Daoy (cell line): ENCODE data around the gene ERBB2. TPM values are rescaled to one million over a fixed set of nuclear protein-coding genes. Genes with fewer than 3 reads are reported as not detected.

Source experiments
- DNase-seq: peaks from one replicate; pipeline ENCODE4 v3.0.0-alpha.2; 2015; ENCODE audit warnings: low read depth
- total RNA-seq: library from RNA; depleted of rRNA; stranded (reverse); fragments of >200 nt; shearing (Covaris generic); gene quantifications from 2 replicates; pipeline ENCODE4 v1.2.3, GENCODE V29; 2014

ERBB2 gene
- total RNA-seq, 1 experiment from 2014 or later: 6.8 TPM

GRCh38 chr17:39665642-39666224 is 34.1 kb upstream of the ERBB2 start:
- DNase-seq: no peak

DNA sequence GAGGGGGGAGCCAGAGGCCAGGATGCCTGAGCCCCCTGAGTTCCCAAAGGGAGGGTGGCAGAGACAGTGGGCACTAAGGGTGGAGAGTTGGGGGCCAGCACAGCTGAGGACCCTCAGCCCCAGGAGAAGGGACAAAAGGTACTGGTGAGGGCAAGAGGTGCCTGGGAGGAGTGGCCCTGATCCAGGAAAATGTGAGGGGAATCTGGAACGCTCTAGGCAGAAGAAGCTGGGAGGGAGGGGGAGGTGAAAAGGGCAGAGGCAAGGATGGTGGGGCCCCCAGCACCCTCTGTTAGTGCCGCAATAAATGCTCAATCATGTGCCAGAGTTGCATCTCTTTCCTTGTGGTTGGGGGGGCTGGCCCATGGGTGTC is 33.6 kb upstream of the ERBB2 start:
- DNase-seq: no peak

- no peak for DNase-seq
Observed at GRCh38 chr17:39666601-39667261, 33.1 kb upstream of the ERBB2 start.

DNA sequence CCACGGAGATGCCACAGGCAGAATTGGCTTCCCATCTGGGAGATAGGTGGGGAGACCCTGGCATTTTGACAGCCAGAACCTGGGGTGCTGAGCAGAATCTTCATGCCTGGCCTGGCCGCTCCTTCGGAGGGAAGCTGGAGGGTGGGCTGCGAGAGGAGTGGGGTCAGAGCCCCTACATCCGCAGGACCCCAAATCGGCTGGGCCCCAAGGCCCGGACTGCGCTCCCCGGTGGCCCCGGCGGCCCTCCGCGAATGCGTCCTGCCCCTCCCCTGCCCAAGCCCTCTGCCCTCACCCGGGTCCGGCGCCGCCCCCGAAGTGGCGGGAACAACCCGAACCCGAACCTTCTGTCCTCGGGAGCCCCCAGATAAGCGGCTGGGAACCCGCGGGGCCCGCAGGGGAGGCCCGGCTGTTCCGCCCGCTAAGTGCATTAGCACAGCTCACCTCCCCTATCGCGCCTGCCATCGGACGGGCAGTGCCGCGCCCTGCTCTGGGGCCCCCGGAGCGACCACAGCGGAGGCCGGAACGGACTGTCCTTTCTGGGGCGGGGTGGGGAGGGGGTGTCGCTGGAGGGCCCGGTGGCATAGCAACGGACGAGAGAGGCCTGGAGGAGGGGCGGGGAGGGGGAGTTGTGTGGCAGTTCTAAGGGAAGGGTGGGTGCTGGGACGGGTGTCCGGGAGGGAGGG is 32.5 kb upstream of the ERBB2 start:
- no peak for DNase-seq

- peak; percentile 67 for DNase-seq
Observed at GRCh38 chr17:39667945-39668924, 31.6 kb upstream of the ERBB2 start, which contains the start of gene PNMT. Gene PNMT (plus strand): TSS chr17:39668453. CDS start chr17:39668476, 23 bp downstream.

GRCh38 chr17:39669897-39670735 is 29.7 kb upstream of the ERBB2 start:
- DNase-seq: no peak

DNA sequence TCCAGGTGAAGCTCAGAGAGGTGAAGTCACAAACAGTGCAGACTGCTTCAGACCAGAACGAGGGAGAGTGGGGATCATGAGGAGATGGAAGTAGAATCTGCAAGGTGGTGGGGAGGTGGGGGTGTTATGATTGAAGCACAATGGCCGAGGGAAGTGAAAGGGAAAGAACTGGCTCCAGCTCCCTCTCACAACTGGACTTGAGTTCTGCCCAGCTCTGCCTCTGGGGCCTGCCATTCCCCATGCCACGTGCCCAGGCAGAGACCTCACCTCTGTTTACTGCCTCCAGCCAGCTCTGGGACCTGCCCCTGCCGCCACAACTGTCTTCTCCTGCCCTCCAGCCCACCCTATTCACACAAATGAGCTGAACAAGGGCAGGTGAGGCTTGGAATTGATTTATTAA is 29.1 kb upstream of the ERBB2 start:
- no peak for DNase-seq

DNA sequence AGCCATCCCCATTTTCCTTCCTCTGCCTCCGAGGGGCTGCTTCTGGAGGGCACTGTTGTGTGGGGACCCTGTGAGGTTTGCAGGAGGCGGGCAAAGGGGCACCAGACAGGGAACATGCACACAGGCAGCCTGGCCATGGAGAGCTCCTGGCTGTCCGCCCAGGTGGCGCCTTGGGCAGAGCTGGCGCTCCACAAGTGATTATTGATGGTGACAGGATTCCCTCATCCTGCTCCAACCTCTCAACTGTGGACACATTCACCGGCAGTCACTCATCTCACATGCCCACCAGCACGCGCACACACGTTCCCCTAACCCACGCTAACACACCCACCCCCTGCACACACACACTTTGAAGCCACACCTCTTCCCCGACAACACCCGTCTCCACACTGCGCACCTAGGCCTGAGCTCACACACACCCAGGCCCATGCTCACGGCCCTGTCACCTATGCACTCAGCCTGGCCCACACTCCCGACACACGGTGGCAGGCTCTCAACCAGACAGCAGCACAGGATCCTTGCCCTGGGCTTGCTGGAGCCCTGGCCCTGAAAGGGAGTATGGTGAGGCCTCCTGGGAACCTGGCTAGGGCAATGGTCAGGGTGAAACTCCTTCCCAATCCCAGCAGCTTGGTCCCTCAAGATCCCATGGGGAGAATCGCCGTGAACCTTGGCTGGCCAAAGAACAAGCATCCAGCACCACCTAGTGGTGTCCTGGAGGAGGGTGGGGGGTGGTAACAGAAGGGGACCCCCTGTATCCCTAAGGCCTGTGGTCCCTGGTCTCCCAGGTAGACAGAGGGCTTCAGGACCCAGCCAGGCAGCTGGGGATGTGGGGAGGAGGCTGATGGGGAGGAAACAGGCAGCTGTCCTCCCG is 28.0 kb upstream of the ERBB2 start:
- DNase-seq: no peak

DNA sequence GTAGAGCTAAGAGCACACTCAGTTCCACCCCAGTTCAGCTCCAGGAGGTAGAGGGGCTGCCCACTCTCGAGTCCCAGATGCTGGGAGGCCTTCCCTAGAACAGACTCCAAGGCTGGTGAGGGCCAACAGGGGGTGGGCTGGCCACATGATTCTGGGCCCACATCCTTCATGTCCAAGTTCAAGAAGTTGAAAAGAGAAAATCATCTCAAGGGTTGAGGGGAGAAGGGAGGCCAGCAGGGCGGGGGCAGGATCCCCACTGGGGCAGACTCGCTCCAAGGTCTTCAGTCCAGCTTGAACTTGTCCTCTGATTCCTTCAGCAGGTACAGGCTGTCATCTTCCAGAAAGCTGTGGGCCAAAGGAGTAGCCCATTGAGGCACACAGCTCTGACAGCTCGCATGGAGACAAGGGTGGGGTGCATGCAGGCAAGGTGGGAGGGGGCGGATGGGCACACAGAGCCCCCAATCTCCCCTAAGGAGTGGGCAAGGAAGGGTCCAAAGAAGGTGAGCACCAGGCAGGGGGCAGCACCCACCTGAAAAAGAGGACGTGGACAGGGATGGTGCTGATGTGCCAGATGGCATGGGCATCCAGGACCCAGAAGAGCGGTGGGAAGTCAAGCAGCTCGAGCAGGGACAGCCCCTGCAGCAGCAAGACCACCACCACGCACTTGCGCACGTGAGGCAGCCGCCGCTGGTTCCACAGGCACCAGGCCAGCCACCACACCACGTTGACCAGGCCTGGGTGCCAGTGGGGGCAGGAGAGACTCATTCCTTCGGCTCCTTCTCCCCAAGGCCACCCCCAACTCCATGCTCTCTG is 27.1 kb upstream of the ERBB2 start:
- DNase-seq: no peak

GRCh38 chr17:39673335-39674081 is 26.4 kb upstream of the ERBB2 start:
- no peak for DNase-seq

DNA sequence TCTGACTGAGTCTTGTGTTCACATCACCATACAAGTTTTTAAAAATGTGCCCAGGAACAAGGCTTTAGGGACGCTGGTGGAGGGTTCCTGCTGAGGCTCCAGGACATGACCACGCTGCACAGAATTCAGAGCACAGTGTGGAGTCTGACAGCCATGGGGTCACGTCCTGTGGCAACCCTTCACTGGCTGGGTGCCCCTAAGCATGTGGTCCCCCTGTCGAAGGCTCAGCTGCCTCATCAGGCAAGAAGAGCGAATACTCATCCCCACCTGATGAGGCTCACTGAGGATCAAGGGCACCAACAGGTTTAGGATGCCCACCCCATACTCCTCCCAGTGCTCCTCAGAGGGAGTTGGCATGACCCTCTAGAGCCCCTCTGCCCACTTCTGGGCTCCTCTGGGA is 25.7 kb upstream of the ERBB2 start:
- no peak for DNase-seq

DNA sequence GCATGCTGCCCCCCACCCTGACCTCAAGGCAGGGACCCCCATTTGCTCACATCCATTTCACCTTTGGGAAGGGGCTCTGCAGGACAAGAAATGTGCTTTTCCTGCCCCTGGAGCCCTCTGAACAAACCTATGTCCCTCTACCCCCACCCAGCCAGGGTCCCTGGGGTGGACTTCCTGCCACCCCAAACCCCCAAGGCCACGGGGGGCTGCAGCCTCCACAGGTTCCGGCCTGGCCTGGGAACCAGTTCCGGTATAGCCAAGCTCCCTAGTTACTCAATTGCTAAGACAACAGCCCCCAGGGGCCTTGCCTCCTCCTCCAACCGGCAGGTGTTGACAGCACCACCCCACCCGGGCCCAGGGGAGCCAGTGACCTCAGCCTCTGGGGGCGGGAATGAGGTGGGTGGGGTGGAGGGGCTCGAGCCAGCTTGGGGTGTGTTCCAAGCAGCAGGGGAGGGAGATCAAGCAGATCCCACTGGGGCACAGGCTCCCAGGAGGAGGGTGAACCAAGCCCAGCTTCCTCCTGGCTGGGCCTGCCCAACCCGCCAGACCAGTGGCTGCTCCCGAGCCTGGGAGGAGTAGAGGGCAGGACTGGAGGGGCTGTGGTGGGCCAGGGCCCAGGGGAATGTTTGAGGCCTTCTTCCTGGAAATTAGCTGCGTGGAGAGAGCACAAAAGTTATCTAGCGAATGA is 25.0 kb upstream of the ERBB2 start:
- peak; percentile 60 for DNase-seq

DNA sequence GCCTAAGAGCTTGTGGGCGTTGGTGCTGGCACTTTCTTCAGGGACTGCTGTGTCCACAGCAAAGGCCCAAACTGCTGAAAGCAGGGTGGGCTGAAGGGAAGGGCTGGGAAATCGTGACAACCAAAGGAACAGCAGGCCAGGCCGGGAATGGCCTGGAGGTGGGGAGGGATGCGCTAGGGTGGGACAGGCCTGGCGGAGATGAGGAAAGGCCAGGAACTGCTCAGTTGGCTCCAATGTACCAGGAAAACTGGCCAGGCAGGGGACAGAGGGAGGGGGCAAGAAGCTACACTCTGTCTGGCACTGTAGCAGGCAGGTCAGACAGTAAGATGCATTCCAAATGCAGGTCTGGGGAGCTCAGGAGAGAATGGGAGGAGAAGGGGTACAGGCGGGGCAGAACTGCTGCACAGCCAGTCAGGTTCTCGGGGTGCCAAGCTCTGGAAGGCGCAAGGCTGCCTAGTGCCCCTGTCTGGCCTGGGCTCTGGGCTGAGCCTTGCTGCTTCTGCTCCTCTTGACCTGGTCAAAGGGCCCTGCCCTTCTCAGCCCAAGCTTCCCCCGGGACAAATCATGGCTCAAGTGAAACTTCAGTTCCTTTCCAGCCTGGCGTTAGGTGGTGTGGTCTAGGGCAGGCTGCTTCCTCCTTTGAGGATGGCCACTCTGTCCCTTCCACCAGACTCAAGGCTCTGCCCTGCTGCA is 24.3 kb upstream of the ERBB2 start:
- no peak for DNase-seq

DNA sequence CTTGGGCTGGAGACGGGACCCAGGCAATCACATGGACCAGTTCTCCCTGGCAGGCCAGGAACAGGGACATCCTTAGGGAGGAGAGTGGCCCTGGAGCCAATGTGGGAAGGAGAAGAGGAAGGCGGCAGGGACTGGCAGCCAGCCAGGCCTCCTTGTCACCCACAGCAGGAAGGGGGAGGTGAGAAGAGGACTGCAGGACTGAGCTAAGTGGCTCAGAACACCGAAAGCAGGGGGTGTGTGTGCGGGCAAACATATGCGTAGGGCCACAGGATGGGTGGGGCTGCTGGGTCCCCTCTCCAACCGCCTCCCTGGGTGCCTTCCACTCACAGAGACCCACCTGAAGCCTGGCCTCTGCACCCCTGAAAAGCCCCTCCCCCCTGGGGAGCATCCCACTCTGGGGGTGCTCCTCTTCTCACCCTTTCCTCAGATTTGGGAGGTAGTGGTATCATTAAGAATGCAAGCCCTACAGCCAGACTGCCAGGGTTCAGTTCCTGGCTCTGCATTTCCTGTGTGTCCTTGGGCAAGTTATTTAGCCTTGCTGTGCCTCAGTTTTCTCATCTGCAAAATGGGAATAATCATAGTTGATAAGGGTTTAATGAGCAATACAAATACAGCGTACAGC is 23.6 kb upstream of the ERBB2 start:
- DNase-seq: peak; percentile 41

- DNase-seq: no peak
Observed at GRCh38 chr17:39677072-39677471, 22.8 kb upstream of the ERBB2 start.

- DNase-seq: no peak
Observed at GRCh38 chr17:39677542-39678339, 22.1 kb upstream of the ERBB2 start.
